Stomach (tissue), 4 donors: ENCODE measurements around the gene P2RX4.

Experiments used
- CTCF ChIP-seq, 7 experiments: fragments of 450-650 bp in 4 of 7; fragments of 200-600 bp in 3 of 7; sonication (generic) in 3 of 7; IDR thresholded peaks; one replicate each; pipeline ENCODE4 v1.5.1; 2016 to 2019; ENCODE audit warnings: antibody characterized with exemption in 7 of 7, control low read depth in 2 of 7, mild to moderate bottlenecking in 1 of 7
- POLR2A ChIP-seq, 4 donors: fragments of 450-650 bp; IDR thresholded peaks; one replicate each; pipeline ENCODE4 v1.6.1; 2016; ENCODE audit warnings: antibody characterized with exemption in 4 of 4, control low read depth in 2 of 4, mild to moderate bottlenecking in 1 of 4, moderate library complexity in 1 of 4
- POLR2AphosphoS5 ChIP-seq, 3 donors: sonication (generic); formaldehyde crosslinking; IDR thresholded peaks; one replicate each; pipeline ENCODE4 v1.6.1; 2016; ENCODE audit warnings: antibody characterized with exemption in 3 of 3

- TF ChIP-seq POLR2A (IDR thresholded peaks at IDR 0.05) (no peak), CTCF (IDR thresholded peaks at IDR 0.05) (no peak), POLR2AphosphoS5 (IDR thresholded peaks at IDR 0.05) (no peak)
These were observed 31.4 kb downstream of the P2RX4 start for GRCh38 chr12:121241156-121241970.
